CD4-positive, alpha-beta T cell (primary cell): Measurements from ENCODE around the gene BSG. TPM values are rescaled to one million over a fixed set of nuclear protein-coding genes. Genes with fewer than 3 reads are reported as not detected.
A peak's percentile ranks its signal among the peaks of the same experiment; 100 is the strongest.

ENCODE experiments used
- ATAC-seq: fragments of 200-7000 bp; cut with Tn5 transposase; one replicate; pipeline ENCODE4 v1.10.0; 2022; ENCODE audit warnings: mild to moderate bottlenecking; ENCODE audit not compliant: poor library complexity
- CTCF ChIA-PET: fragments of 350-600 bp; sonication (Branson Sonifier 250); formaldehyde crosslinking; loops from one replicate; lab custom pipeline; 2021; ENCODE audit warnings: antibody characterized with exemption, inconsistent platforms; lab: Charles Lee
- POLR2A ChIA-PET: fragments of 350-600 bp; sonication (Branson Sonifier 250); formaldehyde crosslinking; loops from one replicate; lab custom pipeline; 2021; ENCODE audit warnings: antibody characterized with exemption, inconsistent platforms; lab: Charles Lee
- DNase-seq, 14 experiments: peaks; one replicate each; pipeline ENCODE4 v3.0.0-alpha.2; 2013 to 2020; ENCODE audit warnings: mixed read lengths in 2 of 14
- H3K27ac ChIP-seq, 2 donors: one replicate each; pipeline versions ENCODE4 v1.5.1 to v1.7.0; 2013; ENCODE audit warnings: low read length in 2 of 2, low read depth in 1 of 2, mild to moderate bottlenecking in 1 of 2
- H3K27me3 ChIP-seq, 2 experiments: 1 replicate in 1 of 2; 2 replicates in 1 of 2; pipeline versions ENCODE4 v1.6.1 to v1.7.0; 2013; ENCODE audit warnings: low read length in 2 of 2, control low read depth in 1 of 2, mild to moderate bottlenecking in 1 of 2, moderate library complexity in 1 of 2; ENCODE audit not compliant: insufficient read depth in 2 of 2, control insufficient read depth in 1 of 2
- H3K36me3 ChIP-seq: one replicate; pipeline ENCODE4 v1.6.1; 2013; ENCODE audit warnings: low read length, control low read depth; ENCODE audit not compliant: insufficient read depth
- H3K4me1 ChIP-seq: one replicate; pipeline ENCODE4 v1.6.1; 2013; ENCODE audit warnings: low read length, control low read depth; ENCODE audit not compliant: insufficient read depth
- H3K4me3 ChIP-seq: one replicate; pipeline ENCODE4 v1.5.1; 2013; ENCODE audit warnings: mild to moderate bottlenecking, low read length, moderate library complexity
- H3K9me3 ChIP-seq, 2 experiments: 1 replicate in 1 of 2; 2 replicates in 1 of 2; pipeline versions ENCODE4 v1.6.1 to v1.7.0; 2013; ENCODE audit warnings: low read length in 2 of 2, mild to moderate bottlenecking in 2 of 2, control low read depth in 1 of 2, moderate library complexity in 1 of 2; ENCODE audit not compliant: control insufficient read depth in 1 of 2, insufficient read depth in 1 of 2
- H3K27ac Mint-ChIP-seq: one replicate; pipeline ENCODE4 v1.8.0; 2020; ENCODE audit warnings: mixed read lengths
- H3K27me3 Mint-ChIP-seq: one replicate; pipeline ENCODE4 v1.8.0; 2021; ENCODE audit warnings: mixed read lengths
- H3K36me3 Mint-ChIP-seq: one replicate; pipeline ENCODE4 v1.8.0; 2021; ENCODE audit warnings: low read depth, mixed read lengths
- H3K4me1 Mint-ChIP-seq: one replicate; pipeline ENCODE4 v1.8.0; 2021; ENCODE audit warnings: low read depth, mixed read lengths
- H3K4me3 Mint-ChIP-seq: one replicate; pipeline ENCODE4 v1.8.0; 2020; ENCODE audit warnings: mild to moderate bottlenecking, mixed read lengths
- H3K9me3 Mint-ChIP-seq: one replicate; pipeline ENCODE4 v1.8.0; 2020; ENCODE audit warnings: mixed read lengths
- intact Hi-C, 2 experiments: fragments of 100-400 bp; cut with DNase I in 1 of 2; cut with micrococcal nuclease in 1 of 2; formaldehyde crosslinking; loops; one replicate each; pipeline versions ENCODE4 v1.15.1 to v1.9.0; 2023 to 2025; cut with DNase I, micrococcal nuclease
- total RNA-seq, 174 experiments: library from RNA in 2 of 174; stranded (reverse) in 2 of 174; gene quantifications; one replicate each; pipeline ENCODE4 v1.2.3 and lab custom pipeline; 2021 to 2026
- TF ChIP-seq, protein P1 (sequence below): fragments of 200-600 bp; IDR thresholded peaks from one replicate; pipeline ENCODE4 v1.8.0; 2022; ENCODE audit warnings: antibody characterized with exemption, mild to moderate bottlenecking

Gene BSG
- total RNA-seq, 2 experiments from 2014 or later = 68.7 to 71.6 TPM

DNA sequence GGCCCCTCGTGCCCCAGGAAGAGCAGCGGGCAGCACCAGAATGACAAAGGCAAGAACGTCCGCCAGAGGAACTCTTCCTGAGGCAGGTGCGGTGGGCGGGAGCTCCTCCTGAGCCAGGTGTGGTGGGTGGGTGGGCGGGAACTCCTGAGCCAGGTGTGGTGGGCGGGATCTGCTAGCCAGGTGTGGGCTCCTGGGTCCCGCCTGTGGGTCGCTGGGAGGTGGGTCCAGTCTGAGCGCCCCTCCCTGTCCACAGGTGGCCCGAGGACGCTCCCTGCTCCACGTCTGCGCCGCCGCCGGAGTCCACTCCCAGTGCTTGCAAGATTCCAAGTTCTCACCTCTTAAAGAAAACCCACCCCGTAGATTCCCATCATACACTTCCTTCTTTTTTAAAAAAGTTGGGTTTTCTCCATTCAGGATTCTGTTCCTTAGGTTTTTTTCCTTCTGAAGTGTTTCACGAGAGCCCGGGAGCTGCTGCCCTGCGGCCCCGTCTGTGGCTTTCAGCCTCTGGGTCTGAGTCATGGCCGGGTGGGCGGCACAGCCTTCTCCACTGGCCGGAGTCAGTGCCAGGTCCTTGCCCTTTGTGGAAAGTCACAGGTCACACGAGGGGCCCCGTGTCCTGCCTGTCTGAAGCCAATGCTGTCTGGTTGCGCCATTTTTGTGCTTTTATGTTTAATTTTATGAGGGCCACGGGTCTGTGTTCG, 10.3 kb downstream of the BSG start:
- Histone ChIP-seq H3K4me1 (peaks cover 6% of the 10 kb centered on the region), H3K27ac (no peak overlapping the region), H3K36me3 (peaks cover 44% of the 10 kb centered on the region), H3K4me3 (no peak overlapping the region), H3K9me3 (peaks cover 0 to 3% of the 10 kb centered on the region in 2 experiments), H3K27me3 (no peaks in the 10 kb centered on the region)
- Mint-ChIP-seq H3K27ac (no peak overlapping the region), H3K4me3 (no peak overlapping the region), H3K27me3 (peaks cover 4% of the 10 kb centered on the region), H3K36me3 (peaks cover 4% of the 10 kb centered on the region), H3K9me3 (no peaks in the 10 kb centered on the region), H3K4me1 (no peaks in the 10 kb centered on the region)
- intact Hi-C loops = no loop called here
- TF ChIP-seq, protein P1, sequence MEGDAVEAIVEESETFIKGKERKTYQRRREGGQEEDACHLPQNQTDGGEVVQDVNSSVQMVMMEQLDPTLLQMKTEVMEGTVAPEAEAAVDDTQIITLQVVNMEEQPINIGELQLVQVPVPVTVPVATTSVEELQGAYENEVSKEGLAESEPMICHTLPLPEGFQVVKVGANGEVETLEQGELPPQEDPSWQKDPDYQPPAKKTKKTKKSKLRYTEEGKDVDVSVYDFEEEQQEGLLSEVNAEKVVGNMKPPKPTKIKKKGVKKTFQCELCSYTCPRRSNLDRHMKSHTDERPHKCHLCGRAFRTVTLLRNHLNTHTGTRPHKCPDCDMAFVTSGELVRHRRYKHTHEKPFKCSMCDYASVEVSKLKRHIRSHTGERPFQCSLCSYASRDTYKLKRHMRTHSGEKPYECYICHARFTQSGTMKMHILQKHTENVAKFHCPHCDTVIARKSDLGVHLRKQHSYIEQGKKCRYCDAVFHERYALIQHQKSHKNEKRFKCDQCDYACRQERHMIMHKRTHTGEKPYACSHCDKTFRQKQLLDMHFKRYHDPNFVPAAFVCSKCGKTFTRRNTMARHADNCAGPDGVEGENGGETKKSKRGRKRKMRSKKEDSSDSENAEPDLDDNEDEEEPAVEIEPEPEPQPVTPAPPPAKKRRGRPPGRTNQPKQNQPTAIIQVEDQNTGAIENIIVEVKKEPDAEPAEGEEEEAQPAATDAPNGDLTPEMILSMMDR = no peak
- peak in 1 of 14 experiments; percentile 34 for DNase-seq
- CTCF ChIA-PET = no interaction called here
- POLR2A ChIA-PET = no interaction called here
- no peak for ATAC-seq

DNA sequence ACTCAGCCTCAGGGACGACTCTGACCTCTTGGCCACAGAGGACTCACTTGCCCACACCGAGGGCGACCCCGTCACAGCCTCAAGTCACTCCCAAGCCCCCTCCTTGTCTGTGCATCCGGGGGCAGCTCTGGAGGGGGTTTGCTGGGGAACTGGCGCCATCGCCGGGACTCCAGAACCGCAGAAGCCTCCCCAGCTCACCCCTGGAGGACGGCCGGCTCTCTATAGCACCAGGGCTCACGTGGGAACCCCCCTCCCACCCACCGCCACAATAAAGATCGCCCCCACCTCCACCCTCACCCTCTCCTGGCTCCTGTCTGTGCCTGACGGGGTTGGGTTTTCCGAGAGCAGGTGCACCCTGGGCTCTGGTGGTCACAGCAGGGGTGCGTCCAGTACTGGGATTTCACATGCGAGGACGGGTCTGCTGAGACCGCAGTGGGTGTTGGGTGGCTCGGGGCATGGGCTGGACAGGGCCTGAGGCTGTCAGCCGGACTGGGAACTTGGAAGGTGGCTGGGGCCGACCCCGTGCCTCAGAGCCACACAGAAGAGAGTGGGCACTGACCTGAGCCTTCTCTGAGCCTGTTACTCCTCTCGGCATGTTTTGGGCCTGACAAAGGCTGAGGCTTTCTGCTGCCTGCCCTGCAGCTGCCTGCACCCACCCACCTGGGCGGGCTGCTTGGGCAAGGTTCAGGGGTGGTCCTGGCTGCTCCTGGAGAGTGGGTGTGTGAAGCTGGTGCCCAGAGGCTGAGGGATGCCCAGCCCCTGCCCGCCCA, 11.0 kb downstream of the BSG start:
- Mint-ChIP-seq H3K4me3 (no peak overlapping the region), H3K36me3 (peaks cover 4% of the 10 kb centered on the region), H3K27me3 (peaks cover 10% of the 10 kb centered on the region), H3K9me3 (no peaks in the 10 kb centered on the region), H3K27ac (no peak overlapping the region), H3K4me1 (peaks cover 5% of the 10 kb centered on the region)
- TF ChIP-seq, protein P1 = no peak
- H3K27me3 ChIP-seq = peaks cover 4 to 6% of the 10 kb centered on the region in 2 experiments
- H3K4me3 ChIP-seq = no peak overlapping the region
- intact Hi-C loops = no loop called here
- H3K36me3 ChIP-seq = peaks cover 41% of the 10 kb centered on the region
- ATAC-seq = no peak
- peaks cover 13% of the 10 kb centered on the region for H3K4me1 ChIP-seq
- DNase-seq = peak in 1 of 14 experiments; percentile 37
- CTCF ChIA-PET = interaction anchor here (0.7 to 2.0 kb wide), 6 partner anchors 11 to 150 kb away, joined by 3 to 25 read pairs (median 12); partner anchors contain the start of genes BSG and CDC34
- H3K27ac ChIP-seq = no peak overlapping the region
- peaks cover 0 to 10% of the 10 kb centered on the region in 2 experiments for H3K9me3 ChIP-seq
- POLR2A ChIA-PET = interaction anchor here (0.6 to 1.5 kb wide), 2 partner anchors 11 to 52 kb away, joined by 3 to 6 read pairs; partner anchors contain the start of gene BSG

GRCh38 chr19:583968-584239, 11.5 kb downstream of the BSG start:
- intact Hi-C loops = loop anchor here (1.0 kb wide), 1 partner anchor 150 kb away; no protein-coding TSS in a partner anchor
- ChIA-PET POLR2A (interaction anchor here (0.6 to 1.5 kb wide), 3 partner anchors 12 to 53 kb away, joined by 3 to 6 read pairs (median 3); partner anchors contain the start of gene BSG), CTCF (interaction anchor here (0.5 to 2.0 kb wide), 25 partner anchors 7 to 365 kb away, joined by 3 to 25 read pairs (median 3); partner anchors contain the start of genes BSG, CDC34, PALM and RNF126)
- H3K4me1 ChIP-seq = peaks cover 18% of the 10 kb centered on the region
- peaks cover 15% of the 10 kb centered on the region for H3K27me3 Mint-ChIP-seq
- ATAC-seq = no peak
- H3K27ac Mint-ChIP-seq = no peak overlapping the region
- no peak overlapping the region for H3K4me3 Mint-ChIP-seq
- no peak overlapping the region for H3K27ac ChIP-seq
- no peak for DNase-seq
- peaks cover 5% of the 10 kb centered on the region for H3K4me1 Mint-ChIP-seq
- H3K4me3 ChIP-seq = no peak overlapping the region
- H3K9me3 Mint-ChIP-seq = no peaks in the 10 kb centered on the region
- TF ChIP-seq, protein P1 = no peak
- peaks cover 4% of the 10 kb centered on the region for H3K36me3 Mint-ChIP-seq
- peaks cover 40% of the 10 kb centered on the region for H3K36me3 ChIP-seq
- peaks cover 9 to 11% of the 10 kb centered on the region in 2 experiments for H3K27me3 ChIP-seq
- peaks cover 0 to 15% of the 10 kb centered on the region in 2 experiments for H3K9me3 ChIP-seq
